Fibroblast of villous mesenchyme (primary cell): ENCODE results near the gene PNPLA7. TPM values are rescaled to one million over a fixed set of nuclear protein-coding genes. Genes with fewer than 3 reads are reported as not detected.

Source experiments
- DNase-seq: peaks from one replicate; pipeline ENCODE4 v3.0.0-alpha.2; 2010; ENCODE audit warnings: low read depth
- H3K4me3 ChIP-seq: 2 replicates; pipeline ENCODE4 v1.5.1; 2011; ENCODE audit warnings: low read depth, mild to moderate bottlenecking, low read length
- total RNA-seq: library from RNA; depleted of rRNA; stranded (reverse); fragments of >200 nt; gene quantifications from 2 replicates; pipeline ENCODE4 v1.2.3, GENCODE V29; 2012
- TF ChIP-seq, protein P1 (sequence below): IDR thresholded peaks from 2 replicates; pipeline ENCODE4 v1.5.1; 2012; ENCODE audit warnings: low read depth, mild to moderate bottlenecking, low read length; ENCODE audit not compliant: insufficient read depth

PNPLA7 gene
- total RNA-seq, 1 donor, result 1.3 TPM

DNA sequence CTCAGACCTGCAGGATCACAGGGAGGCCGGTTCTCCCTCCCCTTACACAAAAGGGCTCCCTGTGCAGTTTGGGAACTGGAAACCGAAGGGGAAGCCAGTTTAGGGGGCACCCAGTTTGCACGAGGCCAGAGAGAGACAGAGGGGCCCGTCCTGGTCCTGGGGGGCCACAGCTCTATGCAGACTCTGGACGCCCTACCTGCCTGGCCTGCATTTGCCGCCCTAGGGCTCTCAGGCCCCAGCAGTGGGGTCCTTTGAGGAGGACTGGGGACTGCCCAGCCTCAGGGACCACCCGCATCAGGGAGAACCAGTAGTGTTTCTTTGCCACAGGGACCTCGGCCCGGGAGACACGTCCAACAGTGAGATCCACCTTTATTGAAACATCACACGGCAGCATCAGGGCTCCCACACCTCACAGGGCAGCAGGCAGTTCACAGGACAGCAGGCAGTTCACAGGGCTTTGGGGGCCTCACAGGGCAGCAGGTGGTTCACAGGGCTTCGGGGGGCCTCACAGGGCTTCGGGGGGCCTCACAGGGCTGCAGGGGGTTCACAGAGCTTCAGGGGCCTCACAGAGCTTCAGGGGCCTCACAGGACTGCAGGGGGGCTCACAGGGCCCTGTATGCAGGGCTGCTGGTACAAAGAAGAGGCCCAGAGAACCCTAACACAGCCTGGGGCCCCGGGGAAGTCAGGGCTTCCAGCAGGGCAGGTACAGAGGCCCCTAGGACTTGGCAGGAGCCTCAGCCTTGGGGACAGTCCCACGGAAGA is 90.4 kb downstream of the PNPLA7 start:
- no peak for DNase-seq
- H3K4me3 ChIP-seq, result peak overlapping the region; percentile 38
- TF ChIP-seq, protein P1, sequence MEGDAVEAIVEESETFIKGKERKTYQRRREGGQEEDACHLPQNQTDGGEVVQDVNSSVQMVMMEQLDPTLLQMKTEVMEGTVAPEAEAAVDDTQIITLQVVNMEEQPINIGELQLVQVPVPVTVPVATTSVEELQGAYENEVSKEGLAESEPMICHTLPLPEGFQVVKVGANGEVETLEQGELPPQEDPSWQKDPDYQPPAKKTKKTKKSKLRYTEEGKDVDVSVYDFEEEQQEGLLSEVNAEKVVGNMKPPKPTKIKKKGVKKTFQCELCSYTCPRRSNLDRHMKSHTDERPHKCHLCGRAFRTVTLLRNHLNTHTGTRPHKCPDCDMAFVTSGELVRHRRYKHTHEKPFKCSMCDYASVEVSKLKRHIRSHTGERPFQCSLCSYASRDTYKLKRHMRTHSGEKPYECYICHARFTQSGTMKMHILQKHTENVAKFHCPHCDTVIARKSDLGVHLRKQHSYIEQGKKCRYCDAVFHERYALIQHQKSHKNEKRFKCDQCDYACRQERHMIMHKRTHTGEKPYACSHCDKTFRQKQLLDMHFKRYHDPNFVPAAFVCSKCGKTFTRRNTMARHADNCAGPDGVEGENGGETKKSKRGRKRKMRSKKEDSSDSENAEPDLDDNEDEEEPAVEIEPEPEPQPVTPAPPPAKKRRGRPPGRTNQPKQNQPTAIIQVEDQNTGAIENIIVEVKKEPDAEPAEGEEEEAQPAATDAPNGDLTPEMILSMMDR, result no peak

DNA sequence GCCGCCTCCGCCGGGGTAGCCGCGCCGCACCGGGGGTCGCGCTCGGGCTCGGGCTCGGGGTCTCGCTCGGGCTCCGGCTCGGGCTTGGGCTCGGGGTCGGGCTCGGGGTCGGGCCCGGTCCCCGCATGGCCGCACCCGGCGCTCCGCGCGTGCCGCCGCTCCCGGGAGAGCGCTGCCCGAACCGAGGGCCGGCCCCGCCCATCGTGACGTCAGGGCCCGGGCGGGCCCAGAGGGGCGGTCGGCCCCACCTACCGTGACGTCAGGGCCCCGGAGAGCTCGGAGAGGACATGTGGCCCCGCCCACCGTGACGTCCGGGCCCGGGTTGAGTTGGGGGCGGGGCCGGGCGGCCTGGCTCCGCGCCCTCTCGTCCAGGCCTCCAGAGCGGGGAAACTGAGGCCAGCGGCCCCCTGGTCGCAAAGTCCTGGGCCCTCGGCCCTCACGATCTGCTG is 91.0 kb downstream of the PNPLA7 start, which contains the start of gene NSMF:
Gene NSMF (minus strand): TSS at position 183 of the 449 bp plus-strand sequence. CDS start 232 bp downstream, outside the sequence.
- peak; percentile 94 for DNase-seq
- TF ChIP-seq, protein P1, result no peak
- H3K4me3 ChIP-seq, result peak within 1 kb of the TSS; percentile 71

DNA sequence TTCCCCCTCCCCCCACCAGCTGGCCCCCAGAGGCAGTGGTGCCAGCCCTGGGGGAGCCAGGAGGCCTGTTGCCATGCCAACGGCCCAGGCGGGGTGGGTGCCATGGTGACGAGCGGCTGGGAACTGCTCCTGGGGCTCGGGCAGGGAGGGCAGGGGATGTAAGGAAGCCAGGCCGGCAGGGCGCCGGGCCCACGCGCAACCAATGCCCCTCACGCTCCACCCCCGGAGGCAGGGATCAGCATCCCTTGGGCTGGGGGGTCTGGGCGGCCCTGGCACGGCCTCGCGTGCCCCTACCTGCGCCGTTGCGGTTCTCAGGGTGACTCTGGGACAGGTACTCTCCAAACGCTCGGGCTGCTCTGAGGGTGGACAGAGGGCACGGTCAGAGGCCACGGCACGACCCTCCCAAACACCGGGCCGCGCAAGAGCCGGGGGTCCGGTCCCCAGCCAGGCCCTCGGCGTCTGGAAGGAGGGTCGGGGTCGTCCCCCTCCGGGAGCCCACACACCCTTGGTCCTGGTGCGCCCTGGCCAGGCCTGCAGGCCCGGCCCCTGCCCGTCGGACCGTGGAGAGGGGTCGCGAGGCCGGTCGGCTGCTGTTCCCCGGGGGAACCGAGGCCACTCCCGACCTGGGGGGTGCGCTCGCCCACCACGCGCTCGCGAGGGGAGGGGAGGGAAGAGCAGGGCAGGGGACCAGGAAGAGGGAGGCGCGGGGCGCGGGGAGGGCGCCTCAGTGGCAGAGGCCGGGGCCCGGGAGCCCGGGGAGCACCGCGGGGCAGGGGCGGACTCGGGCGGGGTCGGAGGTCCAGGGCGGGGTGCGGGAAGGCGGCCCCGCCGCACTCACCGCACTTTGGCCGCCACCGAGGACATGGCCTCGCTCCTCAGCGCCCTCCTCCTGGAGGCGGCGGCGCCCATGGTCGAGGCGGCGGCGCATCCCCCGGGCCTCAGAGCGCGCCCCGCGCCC is 91.7 kb downstream of the PNPLA7 start:
- DNase-seq, result no peak
- TF ChIP-seq, protein P1, result no peak
- peak overlapping the region; percentile 71 for H3K4me3 ChIP-seq

DNA sequence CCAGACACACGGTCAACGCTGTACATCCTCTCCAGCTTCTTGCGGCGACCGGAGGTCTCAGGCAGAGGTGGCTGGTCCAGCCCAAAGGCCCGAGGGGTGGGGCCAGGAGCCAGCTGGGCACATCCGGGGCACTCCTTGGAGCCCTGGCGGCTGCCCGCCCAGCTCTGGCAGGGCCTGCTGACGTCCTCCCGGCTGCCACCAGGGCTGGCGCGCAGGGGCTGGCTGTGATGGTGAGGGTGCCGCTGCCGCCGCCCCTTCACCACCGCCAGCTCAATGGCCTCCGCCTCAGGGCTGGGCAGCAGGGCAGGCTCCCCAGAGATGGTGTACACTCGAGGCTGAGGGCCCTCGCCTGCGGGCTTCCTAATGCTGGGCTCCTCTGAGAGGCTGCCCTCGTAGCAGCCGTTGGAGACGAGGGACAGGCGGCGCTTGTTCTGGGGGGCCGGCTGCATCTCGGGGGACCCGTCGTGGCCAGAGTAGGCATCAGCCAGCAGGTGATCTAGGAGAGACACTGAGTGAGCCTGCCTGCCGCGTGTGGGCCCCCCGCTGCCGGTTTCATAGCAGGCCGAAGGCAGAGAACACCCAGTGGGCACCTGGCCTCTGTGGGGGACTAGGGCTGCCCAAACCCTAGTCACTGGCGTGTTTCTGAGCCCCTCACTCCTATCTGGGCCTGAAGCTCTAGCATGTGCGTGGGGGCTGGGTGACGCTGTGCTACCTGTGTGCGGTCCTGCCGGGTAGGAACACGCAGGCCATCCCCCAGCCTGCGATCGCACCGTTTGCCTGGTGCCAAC is 92.6 kb downstream of the PNPLA7 start:
- no peak for DNase-seq
- TF ChIP-seq, protein P1, result no peak
- peak overlapping the region; percentile 71 for H3K4me3 ChIP-seq

DNA sequence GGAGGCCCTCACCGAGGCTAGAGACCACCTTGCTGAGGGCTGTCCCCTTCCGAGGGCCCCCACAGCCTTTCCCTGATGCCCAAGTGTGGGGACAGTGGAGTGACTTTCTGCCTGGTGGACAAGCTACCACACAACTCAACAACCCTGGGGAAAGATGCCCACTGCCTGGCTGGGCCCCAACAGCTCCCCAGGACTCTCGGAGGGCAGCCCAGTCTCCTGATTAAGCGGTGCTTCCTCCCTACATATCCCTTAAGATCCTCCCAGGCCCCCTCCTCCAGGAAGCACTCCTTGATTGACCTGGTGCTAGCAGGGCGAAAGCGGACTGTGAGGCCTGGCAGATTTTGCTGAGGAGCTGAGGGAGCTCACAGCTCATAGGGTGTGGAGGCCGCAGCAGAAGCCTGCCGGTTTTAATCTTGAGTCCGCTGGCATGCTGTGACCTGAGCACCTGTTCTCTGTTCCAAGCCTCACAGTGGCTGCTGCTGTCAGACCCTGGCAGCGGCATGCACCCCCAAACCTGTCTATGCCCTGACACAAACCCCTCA is 93.3 kb downstream of the PNPLA7 start:
- DNase-seq, result no peak
- TF ChIP-seq, protein P1, result no peak
- H3K4me3 ChIP-seq, result no peak overlapping the region

DNA sequence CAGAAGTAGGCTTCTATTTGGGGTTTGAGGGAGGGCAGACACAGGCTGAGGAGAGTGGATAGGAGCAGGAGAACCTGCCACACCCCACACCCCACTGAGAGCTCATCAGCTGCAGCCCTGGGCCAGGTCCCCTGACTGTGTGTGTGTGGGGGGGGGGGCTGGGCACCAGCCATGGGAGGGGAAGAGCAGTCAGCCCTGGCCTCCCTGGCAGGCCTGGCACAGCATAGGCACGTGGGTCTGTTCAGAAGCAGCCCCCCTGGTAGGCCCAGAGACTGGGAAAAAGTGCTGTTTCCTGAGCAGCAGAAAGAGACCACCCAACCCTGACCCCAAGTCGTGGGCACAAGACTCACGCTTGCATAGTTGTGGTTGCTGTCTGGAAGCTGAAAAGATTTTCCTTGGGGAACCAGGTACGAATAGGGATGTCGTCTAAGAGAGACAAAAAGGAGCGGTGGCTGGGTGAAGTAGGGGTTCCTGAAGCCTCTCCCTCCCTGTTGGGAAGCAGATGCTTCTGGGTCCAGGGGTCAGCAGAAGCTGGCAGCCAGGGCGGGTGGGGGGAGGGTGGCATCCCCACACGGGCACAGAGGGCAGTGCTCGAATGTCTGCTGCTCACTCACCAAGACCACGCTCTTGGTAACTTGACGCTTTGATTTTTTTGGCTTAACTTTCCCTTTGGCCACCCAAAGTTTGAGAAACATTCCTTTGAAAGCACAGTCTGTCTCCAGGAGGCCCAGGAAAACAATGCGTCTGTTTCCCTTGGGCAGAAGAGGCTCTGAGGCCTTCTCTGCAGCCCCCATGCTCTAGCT is 93.9 kb downstream of the PNPLA7 start:
- no peak overlapping the region for H3K4me3 ChIP-seq
- TF ChIP-seq, protein P1, result no peak
- no peak for DNase-seq
